Large intestine (tissue), 12 donors: ENCODE measurements around the gene KRTAP2-3. TPM values are rescaled to one million over a fixed set of nuclear protein-coding genes. Genes with fewer than 3 reads are reported as not detected.
"Not testable (repeated sequence)": the region's sequence is repeated elsewhere in the genome, so short reads cannot be mapped to it uniquely, and the experiment has no call there.

ENCODE experiments used
- DNase-seq, 2 donors: peaks; one replicate each; pipeline versions ENCODE4 v3.0.0 to v3.0.0-alpha.2; 2013
- H3K27ac ChIP-seq: one replicate; pipeline ENCODE4 v1.5.1; 2013; ENCODE audit warnings: low read length
- H3K27me3 ChIP-seq: 2 replicates; pipeline ENCODE4 v1.6.1; 2013; ENCODE audit warnings: low read length; ENCODE audit not compliant: control insufficient read depth, insufficient read depth
- H3K36me3 ChIP-seq: 2 replicates; pipeline ENCODE4 v1.6.1; 2013; ENCODE audit warnings: low read length; ENCODE audit not compliant: control insufficient read depth, insufficient read depth
- H3K4me1 ChIP-seq: one replicate; pipeline ENCODE4 v1.6.1; 2013; ENCODE audit warnings: low read length; ENCODE audit not compliant: control insufficient read depth, insufficient read depth
- H3K4me3 ChIP-seq: one replicate; pipeline ENCODE4 v1.5.1; 2013; ENCODE audit warnings: low read length
- H3K9me3 ChIP-seq: one replicate; pipeline ENCODE4 v1.6.1; 2013; ENCODE audit warnings: mild to moderate bottlenecking, low read depth, low read length, moderate library complexity; ENCODE audit not compliant: control insufficient read depth
- WGBS: methylation state at CpG from one replicate; pipeline ENCODE4 v1.1.5; 2013; ENCODE audit warnings: low lambda C conversion rate; ENCODE audit not compliant: insufficient coverage; 5-methylcytosine and 5-hydroxymethylcytosine counted together
- long read RNA-seq, 11 donors: transcript quantifications; one replicate each; lab custom pipeline, GENCODE V29; 2026
- polyA plus RNA-seq: library from polyadenylated mRNA; unstranded; fragments of 120-200 nt; gene quantifications from one replicate; pipeline ENCODE4 v1.2.1, GENCODE V29; 2013

The KRTAP2-3 gene, protein sequence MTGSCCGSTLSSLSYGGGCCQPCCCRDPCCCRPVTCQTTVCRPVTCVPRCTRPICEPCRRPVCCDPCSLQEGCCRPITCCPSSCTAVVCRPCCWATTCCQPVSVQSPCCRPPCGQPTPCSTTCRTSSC
- polyA plus RNA-seq = not detected
- long read RNA-seq, donor 1 = 0 reads
- long read RNA-seq, donor 2 = 0 reads
- long read RNA-seq, donor 3 = 0 reads
- long read RNA-seq, donor 4 = 0 reads
- long read RNA-seq, donor 5 = 0 reads
- long read RNA-seq, donor 6 = 0 reads
- long read RNA-seq, donor 7 = 0 reads
- long read RNA-seq, donor 8 = 0 reads
- long read RNA-seq, donor 9 = 0 reads
- long read RNA-seq, donor 10 = 0 reads
- long read RNA-seq, donor 11 = 0 reads

DNA sequence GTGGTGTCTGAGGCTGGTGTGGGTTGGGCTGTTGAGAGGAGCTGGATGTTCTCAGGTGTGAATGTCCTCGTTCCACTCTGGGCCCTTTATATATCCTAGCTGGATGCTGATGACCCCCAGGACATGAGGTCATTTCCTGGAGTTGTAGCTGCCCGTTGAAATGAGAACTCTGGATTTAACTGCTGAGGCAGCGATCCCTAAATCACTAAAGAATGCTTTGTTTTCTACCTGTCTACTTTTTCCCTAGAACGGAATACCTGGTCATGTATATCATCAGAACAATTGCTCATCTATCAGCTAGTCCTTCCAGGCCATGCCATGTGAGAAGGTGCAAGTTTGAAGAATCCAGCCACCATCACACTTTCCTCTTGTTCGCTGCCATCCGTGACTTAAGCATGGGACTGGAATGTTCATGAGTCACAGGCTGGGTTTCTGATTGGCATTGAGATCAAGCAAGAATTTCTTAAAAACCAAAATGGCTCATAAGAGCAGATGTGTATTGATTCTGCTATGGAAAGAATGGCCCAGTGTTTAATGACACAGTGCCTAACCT is at the start of gene KRTAP2-3:
TSS of gene KRTAP2-3 (minus strand) at position 63 of the 553 bp plus-strand sequence. CDS start 64 bp downstream, outside the sequence.
- no peak for DNase-seq
- Histone ChIP-seq H3K9me3 (no peaks in the 10 kb centered on the region), H3K27ac (no peak within 1 kb of the TSS), H3K4me3 (no peak within 1 kb of the TSS), H3K4me1 (no peaks in the 10 kb centered on the region), H3K36me3 (no peaks in the 10 kb centered on the region), H3K27me3 (peaks cover 24% of the 10 kb centered on the region)
- no CpG with 5 or more reads among the region's 6 CpGs for whole genome bisulfite sequencing

DNA sequence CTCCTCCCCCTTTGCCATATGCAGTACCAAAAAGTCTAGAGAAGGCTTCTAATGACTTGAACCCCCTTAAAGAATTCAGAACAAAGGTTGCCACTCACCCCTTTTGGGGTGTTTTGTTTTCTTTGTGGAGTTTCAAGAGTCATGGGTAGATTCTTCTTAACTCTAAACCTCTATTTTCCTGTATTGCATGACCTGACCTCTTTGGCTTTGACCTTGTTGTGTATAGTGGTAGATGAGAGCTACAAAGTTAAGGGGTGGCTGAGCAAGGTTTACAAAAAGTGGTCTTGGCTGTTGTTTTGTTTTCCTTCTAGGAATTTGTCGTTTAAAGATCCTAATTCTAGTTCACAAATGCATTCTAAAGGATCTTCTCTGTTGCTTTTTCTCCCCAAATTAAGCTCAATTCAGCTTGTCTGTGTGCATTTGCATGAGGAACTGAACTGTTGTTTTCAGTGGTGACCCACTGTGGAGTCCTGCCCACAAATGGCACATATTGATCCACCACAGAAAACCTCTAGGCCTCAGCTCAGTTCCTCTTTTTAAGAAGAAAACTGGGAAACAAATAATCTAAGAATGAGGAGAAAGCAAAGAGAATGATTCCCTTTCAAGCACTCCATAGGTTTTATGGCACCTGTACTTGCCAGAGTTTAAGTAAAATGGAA is 48.9 kb upstream of the KRTAP2-3 start:
- 80% methylated on average over 1 of the region's 1 CpG for WGBS
- H3K4me1 ChIP-seq, DNase-seq, H3K27ac ChIP-seq, H3K4me3 ChIP-seq, H3K27me3 ChIP-seq, H3K9me3 ChIP-seq, H3K36me3 ChIP-seq: not testable (repeated sequence)

DNA sequence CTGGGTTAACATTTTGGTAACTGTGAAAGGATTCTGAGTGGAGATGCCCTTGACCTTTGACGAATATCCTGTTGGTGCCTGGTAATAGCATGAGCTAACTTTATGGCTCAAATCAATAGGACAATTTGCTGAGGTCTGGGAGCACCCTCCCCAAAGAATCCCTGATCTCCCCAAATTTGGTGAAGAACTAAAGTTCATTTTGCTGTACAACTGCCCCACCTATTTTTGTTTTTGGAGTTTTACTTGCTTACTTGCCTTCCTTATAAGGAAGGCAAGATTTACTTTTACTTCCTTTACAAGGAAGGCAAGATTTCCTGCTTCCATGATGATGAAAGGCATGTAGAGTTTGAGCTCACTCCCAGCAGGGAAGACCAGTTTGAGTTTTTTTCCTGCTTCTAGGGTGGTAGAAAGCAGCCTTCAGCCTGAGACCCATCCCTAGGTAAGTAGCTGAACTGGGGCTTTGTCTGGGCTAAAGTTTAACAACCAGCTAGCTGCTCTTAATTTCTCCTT is 48.1 kb upstream of the KRTAP2-3 start:
- no CpG with 5 or more reads among the region's 1 CpG for WGBS
- Histone ChIP-seq H3K36me3 (no peaks in the 10 kb centered on the region), H3K4me3 (no peak overlapping the region), H3K27ac (no peak overlapping the region), H3K4me1 (no peaks in the 10 kb centered on the region), H3K9me3 (no peaks in the 10 kb centered on the region), H3K27me3 (peaks cover 4% of the 10 kb centered on the region)
- DNase-seq = no peak

DNA sequence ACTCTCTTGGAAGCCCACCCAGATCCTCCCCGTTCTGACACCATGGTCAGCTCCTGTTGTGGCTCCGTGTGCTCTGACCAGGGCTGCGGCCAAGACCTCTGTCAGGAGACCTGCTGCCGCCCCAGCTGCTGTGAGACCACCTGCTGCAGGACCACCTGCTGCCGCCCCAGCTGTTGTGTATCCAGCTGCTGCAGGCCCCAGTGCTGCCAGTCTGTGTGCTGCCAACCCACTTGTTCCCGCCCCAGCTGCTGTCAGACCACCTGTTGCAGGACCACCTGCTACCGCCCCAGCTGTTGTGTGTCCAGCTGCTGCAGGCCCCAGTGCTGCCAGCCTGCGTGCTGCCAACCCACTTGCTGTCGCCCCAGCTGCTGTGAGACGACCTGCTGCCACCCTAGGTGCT is 45.4 kb upstream of the KRTAP2-3 start, which contains the start of gene KRTAP4-9:
TSS of gene KRTAP4-9 (plus strand) at position 43 of the 400 bp plus-strand sequence. CDS start at position 43, 0 bp downstream.
- no CpG with 5 or more reads among the region's 10 CpGs for whole genome bisulfite sequencing
- H3K27ac ChIP-seq, H3K9me3 ChIP-seq, DNase-seq, H3K4me1 ChIP-seq, H3K4me3 ChIP-seq, H3K36me3 ChIP-seq, H3K27me3 ChIP-seq: not testable (repeated sequence)

DNA sequence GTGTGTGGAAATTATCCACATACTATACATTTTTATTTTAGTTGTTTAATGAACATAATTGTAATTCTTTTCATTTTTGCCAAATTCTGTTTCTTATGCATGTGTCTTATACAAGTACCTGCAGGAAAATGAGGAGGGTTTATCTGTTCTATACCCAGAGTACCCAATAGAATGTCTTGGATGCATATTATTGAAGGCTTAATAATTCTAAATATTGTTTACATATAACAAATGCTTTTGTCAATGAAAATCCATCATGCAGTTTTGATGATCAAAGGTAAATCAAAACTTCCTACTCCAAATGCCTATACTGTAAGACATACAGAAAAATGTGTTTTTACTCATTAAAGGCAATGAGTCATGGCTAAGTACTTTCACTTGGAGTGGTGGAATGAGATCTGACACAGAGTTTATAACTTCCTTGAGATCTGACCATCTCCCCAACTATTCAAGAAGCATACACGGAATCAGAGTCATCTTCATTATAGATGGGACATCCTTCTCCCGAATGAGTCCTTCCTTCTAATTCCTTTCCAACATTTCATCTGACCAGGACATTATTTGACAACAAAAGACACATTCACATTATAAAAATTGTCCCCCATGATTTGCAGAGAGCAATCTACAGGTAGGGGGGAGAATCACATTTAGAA is 44.6 kb upstream of the KRTAP2-3 start:
- H3K27ac ChIP-seq, H3K4me1 ChIP-seq, H3K4me3 ChIP-seq, H3K27me3 ChIP-seq, H3K9me3 ChIP-seq, H3K36me3 ChIP-seq, DNase-seq: not testable (repeated sequence)
- WGBS = no CpG with 5 or more reads among the region's 2 CpGs

DNA sequence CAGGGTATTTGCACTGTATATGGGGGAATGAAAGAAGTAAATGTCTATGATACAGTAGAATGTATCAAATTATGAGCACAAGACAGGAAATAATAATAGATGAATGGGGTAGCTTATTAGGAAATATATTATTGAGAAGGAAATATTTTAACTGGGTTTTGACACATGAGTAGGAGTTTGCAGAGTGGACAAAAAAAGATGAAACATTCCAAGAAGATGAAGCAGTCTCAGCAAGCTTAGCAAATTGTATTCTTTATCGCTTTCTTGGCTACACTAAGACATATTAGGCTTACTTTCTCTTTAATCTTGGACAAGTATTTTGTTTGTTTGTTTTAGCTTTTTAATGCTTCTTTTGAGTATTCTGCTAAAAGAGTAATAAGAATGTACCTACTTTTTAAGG is 44.0 kb upstream of the KRTAP2-3 start:
- H3K36me3 ChIP-seq = no peaks in the 10 kb centered on the region
- no peak overlapping the region for H3K27ac ChIP-seq
- peaks cover 4% of the 10 kb centered on the region for H3K27me3 ChIP-seq
- no CpG with 5 or more reads among the region's 1 CpG for WGBS
- H3K4me1 ChIP-seq = no peaks in the 10 kb centered on the region
- H3K9me3 ChIP-seq = no peaks in the 10 kb centered on the region
- DNase-seq = no peak
- no peak overlapping the region for H3K4me3 ChIP-seq

DNA sequence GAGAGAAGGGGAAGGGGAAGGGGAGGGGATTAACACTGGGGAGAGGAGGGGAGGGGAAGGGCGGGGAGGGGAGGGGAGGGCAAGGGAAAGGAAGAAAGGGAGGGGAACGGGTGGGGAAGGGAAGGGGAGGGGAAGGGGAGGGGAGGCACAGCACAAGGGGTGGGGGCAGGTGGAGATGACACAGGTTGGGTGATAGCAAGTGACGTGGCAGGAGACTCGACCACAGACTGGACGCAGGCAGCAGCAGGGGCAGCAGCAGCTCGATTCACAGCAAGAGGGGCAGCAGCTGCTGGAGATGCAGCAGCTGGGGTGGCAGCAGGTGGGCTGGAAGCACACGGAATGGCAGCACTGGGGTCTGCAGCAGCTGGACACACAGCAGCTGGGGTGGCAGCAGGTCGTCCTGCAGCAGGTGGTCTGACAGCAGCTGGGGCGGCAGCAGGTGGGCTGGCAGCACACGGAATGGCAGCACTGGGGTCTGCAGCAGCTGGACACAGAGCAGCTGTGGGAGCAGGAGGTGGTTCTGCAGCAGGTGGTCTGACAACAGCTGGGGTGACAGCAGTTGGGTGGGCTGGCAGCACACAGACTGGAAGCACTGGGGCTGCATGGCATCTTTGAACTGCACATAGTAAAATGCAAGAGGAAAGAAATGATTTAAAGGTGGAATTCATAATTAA is 41.8 kb upstream of the KRTAP2-3 start, which contains the start of gene KRTAP4-16:
TSS of gene KRTAP4-16 (minus strand) at position 624 of the 674 bp plus-strand sequence. CDS start at position 624, 0 bp downstream.
- H3K9me3 ChIP-seq = no peaks in the 10 kb centered on the region
- H3K4me3 ChIP-seq = no peak within 1 kb of the TSS
- H3K27ac ChIP-seq = no peak within 1 kb of the TSS
- DNase-seq = no peak
- H3K27me3 ChIP-seq = no peaks in the 10 kb centered on the region
- H3K4me1 ChIP-seq = no peaks in the 10 kb centered on the region
- H3K36me3 ChIP-seq = no peaks in the 10 kb centered on the region
- no CpG with 5 or more reads among the region's 10 CpGs for WGBS

DNA sequence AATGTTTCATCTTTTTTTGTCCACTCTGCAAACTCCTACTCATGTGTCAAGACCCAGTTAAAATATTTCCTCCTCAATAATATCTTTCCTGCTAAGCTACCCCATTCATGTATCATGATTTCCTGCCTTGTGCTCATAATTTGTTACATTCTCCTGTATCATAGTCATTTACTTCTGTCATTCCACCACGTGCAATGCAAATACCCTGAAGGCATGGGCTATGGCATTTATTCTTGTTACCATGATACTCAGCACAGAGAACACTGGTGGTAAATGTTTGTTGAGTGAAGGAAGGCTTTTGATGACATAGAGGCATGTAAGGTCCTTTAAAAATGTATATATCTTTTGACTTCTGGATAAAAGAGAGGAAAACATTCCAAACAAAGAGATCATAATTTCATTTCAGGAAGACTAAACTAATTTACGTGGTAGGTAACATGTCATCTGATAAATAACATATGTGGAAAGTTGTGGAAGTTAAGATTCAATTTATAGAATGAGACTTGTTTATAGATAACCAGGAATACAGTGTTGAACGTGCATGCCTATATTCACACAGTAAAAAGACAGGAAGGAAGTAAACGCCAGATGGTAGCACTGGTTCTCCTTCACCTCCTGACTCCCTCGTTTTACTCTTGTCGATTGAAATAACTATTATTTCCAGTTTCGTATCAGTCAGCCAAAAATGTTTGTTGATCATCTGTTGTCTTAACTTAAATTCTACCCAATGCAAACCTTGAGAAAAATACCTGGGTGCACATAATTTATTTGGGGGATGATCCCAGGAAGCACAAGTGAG is 40.0 kb upstream of the KRTAP2-3 start:
- H3K4me3 ChIP-seq, H3K4me1 ChIP-seq, H3K36me3 ChIP-seq, H3K27ac ChIP-seq, DNase-seq, H3K9me3 ChIP-seq, H3K27me3 ChIP-seq: not testable (repeated sequence)
- WGBS = no CpG with 5 or more reads among the region's 7 CpGs

DNA sequence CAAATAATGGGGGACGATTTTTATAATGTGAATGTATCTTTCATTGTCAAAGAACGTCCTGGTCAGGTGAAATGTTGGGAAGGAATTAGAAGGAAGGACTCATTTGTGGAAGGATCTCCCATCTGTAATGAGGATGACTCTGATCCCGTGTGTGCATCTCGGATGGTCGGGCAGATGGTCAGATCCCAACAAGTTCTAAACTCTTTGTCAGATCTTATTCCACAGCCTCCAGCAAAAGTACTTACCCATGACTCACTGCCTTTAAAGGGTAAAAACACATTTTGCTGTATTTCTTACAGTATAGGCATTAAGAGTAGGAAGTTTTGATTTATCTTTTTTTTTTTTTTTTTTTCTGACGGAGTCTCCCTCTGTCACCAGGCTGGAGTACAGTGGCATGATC is 38.6 kb upstream of the KRTAP2-3 start:
- peaks cover 3% of the 10 kb centered on the region for H3K27me3 ChIP-seq

More for the DNA sequence above, 38.6 kb upstream of the KRTAP2-3 start:
- Histone ChIP-seq H3K27ac (no peak overlapping the region), H3K9me3 (no peaks in the 10 kb centered on the region), H3K36me3 (no peaks in the 10 kb centered on the region), H3K4me1 (no peaks in the 10 kb centered on the region), H3K4me3 (no peak overlapping the region)
- WGBS = no CpG with 5 or more reads among the region's 6 CpGs
- no peak for DNase-seq
